Fibroblast of villous mesenchyme (primary cell): ENCODE results near the gene GLOD5. TPM values are rescaled to one million over a fixed set of nuclear protein-coding genes. Genes with fewer than 3 reads are reported as not detected.

Experiments used
- DNase-seq: peaks from one replicate; pipeline ENCODE4 v3.0.0-alpha.2; 2010; ENCODE audit warnings: low read depth
- H3K4me3 ChIP-seq: 2 replicates; pipeline ENCODE4 v1.5.1; 2011; ENCODE audit warnings: low read depth, mild to moderate bottlenecking, low read length
- CTCF ChIP-seq: IDR thresholded peaks from 2 replicates; pipeline ENCODE4 v1.5.1; 2012; ENCODE audit warnings: low read depth, mild to moderate bottlenecking, low read length; ENCODE audit not compliant: insufficient read depth
- total RNA-seq: library from RNA; depleted of rRNA; stranded (reverse); fragments of >200 nt; gene quantifications from 2 replicates; pipeline ENCODE4 v1.2.3, GENCODE V29; 2012

Gene GLOD5
- total RNA-seq, 1 donor = not detected

GRCh38 chrX:48800574-48801279 is 39.2 kb downstream of the GLOD5 start:
- H3K4me3 ChIP-seq = peak overlapping the region; percentile 74
- TF ChIP-seq CTCF = no peak
- DNase-seq = no peak

GRCh38 chrX:48801280-48802088 is 39.9 kb downstream of the GLOD5 start, which contains the start of gene HDAC6:
TSS of gene HDAC6 (plus strand) at chrX:48802067. CDS start at chrX:48802693, 626 bp downstream.
- TF ChIP-seq CTCF = no peak

GRCh38 chrX:48802089-48802904 is 40.8 kb downstream of the GLOD5 start:
- peak overlapping the region; percentile 76 for H3K4me3 ChIP-seq
- TF ChIP-seq CTCF = no peak
- peak; percentile 82 for DNase-seq

More at GRCh38 chrX:48801280-48802088, 39.9 kb downstream of the GLOD5 start, which contains the start of gene HDAC6:
- DNase-seq = peak; percentile 99
- peak within 1 kb of the TSS; percentile 76 for H3K4me3 ChIP-seq

GRCh38 chrX:48802905-48803200 is 41.3 kb downstream of the GLOD5 start:
- DNase-seq = no peak
- peak overlapping the region; percentile 76 for H3K4me3 ChIP-seq
- TF ChIP-seq CTCF = no peak

- DNase-seq = no peak
- H3K4me3 ChIP-seq = no peak overlapping the region
- no peak for TF ChIP-seq CTCF
Observed at GRCh38 chrX:48806081-48806480, 44.5 kb downstream of the GLOD5 start.

- DNase-seq = no peak
- no peak overlapping the region for H3K4me3 ChIP-seq
- TF ChIP-seq CTCF = no peak
Observed at GRCh38 chrX:48813644-48814043, 52.1 kb downstream of the GLOD5 start.
